SK-MEL-5 (cell line): ENCODE measurements around the gene NXPH1. TPM values are rescaled to one million over a fixed set of nuclear protein-coding genes. Genes with fewer than 3 reads are reported as not detected.
"Not testable (repeated sequence)": the region's sequence is repeated elsewhere in the genome, so short reads cannot be mapped to it uniquely, and the experiment has no call there.

Source experiments
- DNase-seq: peaks from one replicate; pipeline ENCODE4 v3.0.0-alpha.2; 2016; ENCODE audit warnings: low read depth, low spot score
- in situ Hi-C: cut with HindIII; loops from 2 replicates; pipeline ENCODE4 v1.10.0; 2016; ENCODE audit warnings: low sequenced_read_pairs, high pct_unique_total_duplicates, low pct_unique_long_range_greater_than_20kb
- total RNA-seq: library from RNA; depleted of rRNA; stranded (reverse); fragments of >200 nt; shearing (Covaris generic); gene quantifications from 2 replicates; pipeline ENCODE4 v1.2.3, GENCODE V29; 2014

NXPH1 gene
- total RNA-seq, 1 experiment from 2014 or later, result not detected

- DNase-seq, result peak; percentile 75
- in situ Hi-C loops, result no loop called here
Observed at GRCh38 chr7:8724080-8724718, 290.8 kb downstream of the NXPH1 start.

DNA sequence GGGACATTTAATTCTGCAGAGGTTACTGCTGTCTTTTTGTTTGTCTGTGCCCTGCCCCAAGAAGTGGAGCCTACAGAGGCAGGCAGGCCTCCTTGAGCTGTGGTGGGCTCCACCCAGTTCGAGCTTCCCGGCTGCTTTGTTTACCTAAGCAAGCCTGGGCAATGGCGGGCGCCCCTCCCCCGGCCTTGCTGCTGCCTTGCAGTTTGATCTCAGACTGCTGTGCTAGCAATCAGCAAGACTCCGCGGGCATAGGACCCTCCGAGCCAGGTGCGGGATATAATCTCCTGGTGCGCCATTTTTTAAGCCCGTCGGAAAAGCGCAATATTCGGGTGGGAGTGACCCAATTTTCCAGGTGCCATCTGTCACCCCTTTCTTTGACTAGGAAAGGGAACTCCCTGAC lies 298.3 kb downstream of the NXPH1 start:
- in situ Hi-C loops, DNase-seq: not testable (repeated sequence)

DNA sequence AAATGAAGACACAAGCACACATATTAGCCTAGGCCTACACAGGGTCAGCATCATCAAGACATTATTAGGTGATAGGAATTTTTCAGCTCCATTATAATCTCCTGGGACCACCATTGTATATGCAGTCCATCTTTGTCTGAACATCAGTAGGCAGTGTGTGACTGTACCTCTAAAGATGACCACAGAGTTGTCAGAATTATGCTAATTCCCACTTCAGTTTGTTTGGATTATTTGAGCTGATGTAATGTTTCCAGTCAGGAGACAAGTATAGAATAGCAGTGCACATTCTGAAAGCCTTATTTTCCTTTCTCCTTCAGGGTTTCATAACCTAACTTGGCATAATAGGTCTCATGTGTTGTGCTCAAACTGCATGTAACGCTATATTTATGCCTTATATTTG lies 306.4 kb downstream of the NXPH1 start:
- DNase-seq, result no peak
- in situ Hi-C loops, result no loop called here

- in situ Hi-C loops, result no loop called here
- no peak for DNase-seq
Observed at GRCh38 chr7:8742837-8743236, 309.4 kb downstream of the NXPH1 start.

DNA sequence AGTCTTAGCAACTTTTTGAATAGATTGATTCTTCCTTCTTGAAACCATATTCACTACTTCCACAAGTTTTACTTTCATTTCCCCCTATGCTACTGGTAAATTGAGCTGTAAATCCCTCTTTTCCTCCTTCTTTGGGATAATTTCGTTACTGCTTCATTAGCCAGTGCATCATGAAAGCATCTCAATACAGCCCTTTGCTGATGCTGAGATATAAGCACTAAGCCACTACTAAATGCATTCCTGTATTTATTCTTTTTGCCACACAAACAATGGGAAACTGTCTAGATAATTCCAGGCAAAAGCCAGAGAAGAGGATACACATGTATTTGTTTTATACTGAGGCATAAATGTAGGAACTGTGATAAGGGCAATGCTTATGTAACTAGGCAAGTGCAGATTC lies 313.9 kb downstream of the NXPH1 start:
- in situ Hi-C loops, result no loop called here
- DNase-seq, result no peak

GRCh38 chr7:8751557-8752231 lies 318.3 kb downstream of the NXPH1 start:
- no peak for DNase-seq
- in situ Hi-C loops, result no loop called here

DNA sequence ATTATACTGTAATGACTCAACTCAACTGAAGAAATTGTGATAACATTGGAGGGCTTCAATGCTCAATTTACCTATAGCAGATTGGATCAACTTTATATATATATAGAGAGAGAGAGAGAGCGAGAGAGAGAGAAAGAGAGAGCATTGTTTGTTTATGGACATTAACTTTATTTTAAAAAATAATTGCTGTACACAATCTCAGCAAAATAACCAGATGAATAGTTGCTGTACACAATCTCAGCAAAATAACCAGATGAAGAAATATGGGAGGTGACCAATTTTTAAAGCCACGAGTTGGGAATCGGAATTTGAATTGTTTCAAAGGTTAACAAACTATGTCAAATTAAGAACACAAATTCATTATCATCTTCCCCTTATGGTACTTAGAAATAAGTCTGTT lies 319.9 kb downstream of the NXPH1 start:
- no peak for DNase-seq
- in situ Hi-C loops, result no loop called here

GRCh38 chr7:8761731-8762130 lies 328.3 kb downstream of the NXPH1 start:
- in situ Hi-C loops, result no loop called here
- no peak for DNase-seq

- in situ Hi-C loops, result no loop called here
- DNase-seq, result no peak
Observed at GRCh38 chr7:8762803-8763202, 329.4 kb downstream of the NXPH1 start.

DNA sequence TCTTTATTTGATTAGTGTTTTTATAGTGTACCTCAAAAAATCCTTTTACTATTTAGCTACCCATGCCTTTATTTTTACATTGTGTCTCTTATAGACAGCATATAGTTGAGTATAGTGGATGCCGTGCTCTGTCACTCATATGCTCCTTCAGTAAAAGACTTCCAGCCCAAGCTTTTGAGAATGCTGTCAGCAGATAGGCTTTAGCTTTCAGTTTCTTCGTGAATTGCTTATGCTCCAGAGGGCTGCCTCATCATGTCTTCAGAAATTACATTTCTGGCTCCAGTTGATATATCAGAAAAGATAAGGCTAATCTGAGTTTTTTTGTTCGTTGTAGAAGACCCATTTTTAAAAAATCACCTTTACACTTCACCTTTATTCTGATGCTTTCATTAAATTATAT lies 332.0 kb downstream of the NXPH1 start:
- in situ Hi-C loops, result no loop called here
- no peak for DNase-seq

GRCh38 chr7:8773518-8773917 lies 340.1 kb downstream of the NXPH1 start:
- in situ Hi-C loops, result no loop called here
- no peak for DNase-seq

- in situ Hi-C loops, result no loop called here
- no peak for DNase-seq
Observed at GRCh38 chr7:8778459-8778858, 345.1 kb downstream of the NXPH1 start.

GRCh38 chr7:8781166-8781565 lies 347.8 kb downstream of the NXPH1 start:
- in situ Hi-C loops, result no loop called here
- DNase-seq, result no peak

- DNase-seq, result no peak
- in situ Hi-C loops, result no loop called here
Observed at GRCh38 chr7:8783229-8783628, 349.8 kb downstream of the NXPH1 start.

- in situ Hi-C loops, result no loop called here
- no peak for DNase-seq
Observed at GRCh38 chr7:8785081-8785480, 351.7 kb downstream of the NXPH1 start.

GRCh38 chr7:8800986-8801385 lies 367.6 kb downstream of the NXPH1 start:
- DNase-seq, result no peak
- in situ Hi-C loops, result no loop called here
